DOHH2 (cell line): ENCODE results near the gene STAU1.
"Not testable (repeated sequence)": the region's sequence is repeated elsewhere in the genome, so short reads cannot be mapped to it uniquely, and the experiment has no call there.

Experiments used
- H3F3A ChIP-seq: fragments of 200-600 bp; sonication (generic), shearing (Covaris generic); 2 replicates; pipeline ENCODE4 v1.6.0; 2016; ENCODE audit warnings: antibody characterized with exemption, mild to moderate bottlenecking; ENCODE audit not compliant: control insufficient read depth, insufficient read depth
- H3K27ac ChIP-seq: fragments of 200-600 bp; sonication (generic); 2 replicates; pipeline ENCODE4 v1.5.1; 2014; ENCODE audit warnings: low read depth, mild to moderate bottlenecking, low read length, moderate library complexity
- H3K27me3 ChIP-seq: fragments of 200-600 bp; sonication (generic); 2 replicates; pipeline ENCODE4 v1.6.1; 2014; ENCODE audit warnings: mild to moderate bottlenecking, low read length, mixed read lengths; ENCODE audit not compliant: control insufficient read depth
- H3K36me3 ChIP-seq: fragments of 200-600 bp; sonication (generic); 2 replicates; pipeline ENCODE4 v1.6.1; 2014; ENCODE audit warnings: mild to moderate bottlenecking, low read length, moderate library complexity, mixed read lengths; ENCODE audit not compliant: control insufficient read depth
- H3K4me1 ChIP-seq: fragments of 200-600 bp; sonication (generic); 2 replicates; pipeline ENCODE4 v1.6.1; 2014; ENCODE audit warnings: mild to moderate bottlenecking, low read length, mixed read lengths; ENCODE audit not compliant: control insufficient read depth
- H3K4me2 ChIP-seq: fragments of 200-600 bp; sonication (generic); 2 replicates; pipeline ENCODE4 v1.6.0; 2014; ENCODE audit warnings: mild to moderate bottlenecking, low read length, moderate library complexity
- H3K4me3 ChIP-seq: fragments of 200-600 bp; sonication (generic); 2 replicates; pipeline ENCODE4 v1.5.1; 2014; ENCODE audit warnings: mild to moderate bottlenecking, low read length, mixed read lengths
- H3K79me2 ChIP-seq: fragments of 200-600 bp; sonication (generic); 2 replicates; pipeline ENCODE4 v1.6.1; 2014; ENCODE audit warnings: mild to moderate bottlenecking, low read length, mixed read lengths; ENCODE audit not compliant: control insufficient read depth
- H3K9me2 ChIP-seq: fragments of 200-600 bp; sonication (generic); replicated peaks from 2 replicates; pipeline ENCODE4 v1.6.1; 2014; ENCODE audit warnings: mild to moderate bottlenecking, low read length, mixed read lengths; ENCODE audit not compliant: control insufficient read depth
- H3K9me3 ChIP-seq: fragments of 200-600 bp; sonication (generic); 2 replicates; pipeline ENCODE4 v1.6.1; 2014; ENCODE audit warnings: antibody characterized with exemption, low read length, mixed read lengths; ENCODE audit not compliant: control insufficient read depth, insufficient read depth
- H4K20me1 ChIP-seq: fragments of 200-600 bp; sonication (generic); 2 replicates; pipeline ENCODE4 v1.6.0; 2014; ENCODE audit warnings: low read depth, mild to moderate bottlenecking, antibody characterized with exemption, low read length, moderate library complexity; ENCODE audit not compliant: control insufficient read depth, insufficient read depth
- EZH2phosphoT487 ChIP-seq: fragments of 200-600 bp; sonication (generic); IDR thresholded peaks from 2 replicates; pipeline ENCODE4 v1.6.1; 2017; ENCODE audit warnings: borderline replicate concordance, mild to moderate bottlenecking, antibody characterized with exemption, low read length, moderate library complexity, mixed read lengths
- TF ChIP-seq, protein P1 (sequence below): fragments of 200-600 bp; sonication (generic); IDR thresholded peaks from one replicate; pipeline ENCODE4 v1.5.1; 2014; ENCODE audit warnings: antibody characterized with exemption, mild to moderate bottlenecking, low read depth, low read length; ENCODE audit not compliant: poor library complexity, severe bottlenecking

Gene STAU1

DNA sequence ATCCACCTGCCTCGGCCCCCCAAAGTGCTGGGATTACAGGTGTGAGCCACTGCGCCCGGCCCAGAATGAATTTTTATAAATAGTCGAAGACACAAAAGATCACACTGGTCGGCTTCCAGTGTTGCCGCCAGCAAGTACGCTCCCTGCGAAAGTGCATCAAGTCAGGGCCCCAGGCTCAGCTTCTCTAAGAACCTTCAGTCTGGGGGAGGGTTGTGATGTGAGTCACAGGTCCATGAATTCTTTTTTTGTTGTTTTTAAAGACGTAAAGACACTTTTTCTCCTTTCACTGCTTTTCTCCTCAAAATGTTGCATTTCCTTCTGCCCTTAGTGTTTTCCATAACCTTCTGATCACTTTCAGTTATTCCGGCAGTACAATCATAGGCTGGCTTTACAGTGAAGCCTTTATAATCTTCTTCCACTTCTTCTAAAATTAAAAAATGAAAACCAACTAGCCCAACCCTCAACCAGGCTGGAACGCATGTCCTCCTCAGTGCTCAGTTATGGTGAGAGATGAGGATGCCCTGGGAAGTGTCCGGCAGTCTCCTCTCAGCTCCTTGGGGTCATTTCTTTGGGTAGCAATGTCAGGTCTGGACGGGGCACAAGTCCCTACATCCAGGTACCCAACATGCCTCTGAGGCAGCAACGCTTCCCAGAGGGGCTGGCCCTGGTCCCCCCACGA, 75.4 kb downstream of the STAU1 start:
- Histone ChIP-seq H3K9me3 (no peaks in the 10 kb centered on the region), H3F3A (peaks cover 9% of the 10 kb centered on the region), H3K36me3 (peaks cover 44% of the 10 kb centered on the region), H3K9me2 (no peaks in the 10 kb centered on the region), H3K27me3 (no peaks in the 10 kb centered on the region), H3K4me3 (no peak overlapping the region), H3K27ac (no peak overlapping the region), H4K20me1 (no peaks in the 10 kb centered on the region), H3K4me1 (no peaks in the 10 kb centered on the region), H3K4me2 (no peak overlapping the region), H3K79me2 (no peaks in the 10 kb centered on the region)
- TF ChIP-seq, protein P1, sequence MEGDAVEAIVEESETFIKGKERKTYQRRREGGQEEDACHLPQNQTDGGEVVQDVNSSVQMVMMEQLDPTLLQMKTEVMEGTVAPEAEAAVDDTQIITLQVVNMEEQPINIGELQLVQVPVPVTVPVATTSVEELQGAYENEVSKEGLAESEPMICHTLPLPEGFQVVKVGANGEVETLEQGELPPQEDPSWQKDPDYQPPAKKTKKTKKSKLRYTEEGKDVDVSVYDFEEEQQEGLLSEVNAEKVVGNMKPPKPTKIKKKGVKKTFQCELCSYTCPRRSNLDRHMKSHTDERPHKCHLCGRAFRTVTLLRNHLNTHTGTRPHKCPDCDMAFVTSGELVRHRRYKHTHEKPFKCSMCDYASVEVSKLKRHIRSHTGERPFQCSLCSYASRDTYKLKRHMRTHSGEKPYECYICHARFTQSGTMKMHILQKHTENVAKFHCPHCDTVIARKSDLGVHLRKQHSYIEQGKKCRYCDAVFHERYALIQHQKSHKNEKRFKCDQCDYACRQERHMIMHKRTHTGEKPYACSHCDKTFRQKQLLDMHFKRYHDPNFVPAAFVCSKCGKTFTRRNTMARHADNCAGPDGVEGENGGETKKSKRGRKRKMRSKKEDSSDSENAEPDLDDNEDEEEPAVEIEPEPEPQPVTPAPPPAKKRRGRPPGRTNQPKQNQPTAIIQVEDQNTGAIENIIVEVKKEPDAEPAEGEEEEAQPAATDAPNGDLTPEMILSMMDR = no peak
- no peak for TF ChIP-seq EZH2phosphoT487

DNA sequence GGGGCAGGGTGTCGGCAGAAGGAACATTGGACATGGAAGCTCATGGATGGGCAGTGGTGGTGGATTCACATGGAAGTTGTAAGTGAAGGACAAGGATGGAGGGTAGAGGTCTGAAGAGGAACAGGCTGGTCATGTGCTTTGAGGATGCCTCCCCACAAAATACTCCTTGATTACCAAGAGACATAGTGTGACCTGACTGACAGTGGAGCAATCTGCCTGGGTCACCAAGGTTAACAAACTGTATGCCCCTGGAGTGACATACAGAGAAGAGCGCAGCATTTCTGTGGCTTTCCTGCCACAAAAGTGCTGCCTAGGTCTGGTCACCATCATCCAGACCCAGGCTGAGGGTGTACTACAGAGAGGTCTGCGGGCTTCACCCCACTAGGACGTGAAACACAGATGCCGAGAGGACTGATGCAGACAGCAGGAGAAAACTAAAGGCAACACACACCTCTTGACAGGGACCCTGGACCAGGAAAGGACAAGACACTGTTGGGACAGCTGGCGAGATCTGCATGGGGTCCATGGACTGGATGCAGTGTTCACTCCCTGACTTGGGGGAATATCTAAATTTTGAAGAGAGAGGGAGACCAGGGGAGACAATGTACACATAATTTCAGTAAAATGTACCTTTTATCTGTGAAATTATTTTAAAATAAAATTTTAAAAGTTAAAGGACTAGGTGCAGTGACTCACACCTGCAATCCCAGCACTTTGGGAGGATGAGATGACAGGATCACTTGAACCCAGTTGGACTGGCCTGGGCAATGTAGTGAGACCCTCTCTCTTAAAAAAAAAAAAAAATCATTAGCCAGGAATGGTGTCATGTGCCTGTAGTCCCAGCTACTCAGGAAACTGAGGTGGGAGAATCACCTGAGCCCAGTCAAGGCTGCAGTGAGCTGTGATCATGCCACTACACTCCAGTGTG, 77.1 kb downstream of the STAU1 start:
- no peaks in the 10 kb centered on the region for H3K9me2 ChIP-seq
- H3F3A ChIP-seq = peaks cover 19% of the 10 kb centered on the region
- H3K27ac ChIP-seq = no peak overlapping the region
- H3K9me3 ChIP-seq = no peaks in the 10 kb centered on the region
- no peaks in the 10 kb centered on the region for H3K4me1 ChIP-seq
- no peaks in the 10 kb centered on the region for H4K20me1 ChIP-seq
- H3K4me2 ChIP-seq = no peak overlapping the region
- no peak overlapping the region for H3K4me3 ChIP-seq
- no peak for TF ChIP-seq EZH2phosphoT487
- TF ChIP-seq, protein P1 = no peak
- H3K79me2 ChIP-seq = no peaks in the 10 kb centered on the region
- no peaks in the 10 kb centered on the region for H3K27me3 ChIP-seq
- H3K36me3 ChIP-seq = peaks cover 28% of the 10 kb centered on the region

DNA sequence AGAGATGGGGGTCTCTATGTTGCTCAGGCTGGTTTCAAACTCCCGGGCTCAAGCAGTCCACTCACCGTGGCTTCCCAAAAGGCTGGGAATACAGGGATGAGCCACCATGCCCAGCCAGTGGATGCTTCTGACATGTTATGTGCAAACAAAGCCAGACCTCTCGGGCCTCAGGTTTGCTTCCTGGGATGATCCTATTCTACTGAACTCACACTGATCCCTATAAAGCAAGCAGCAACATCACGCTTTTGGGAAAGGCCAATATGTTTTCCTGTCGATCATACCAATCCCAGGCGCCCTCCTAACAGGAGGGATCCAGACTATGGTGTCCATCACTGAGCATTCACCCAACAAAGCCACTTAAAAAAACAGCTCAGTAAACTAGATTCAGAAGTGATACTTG, 81.8 kb downstream of the STAU1 start:
- Histone ChIP-seq H3K79me2 (no peaks in the 10 kb centered on the region), H3K27me3 (no peaks in the 10 kb centered on the region), H3F3A (peaks cover 42% of the 10 kb centered on the region), H3K9me3 (no peaks in the 10 kb centered on the region), H3K9me2 (no peaks in the 10 kb centered on the region), H3K4me1 (no peaks in the 10 kb centered on the region), H3K4me3 (no peak overlapping the region), H4K20me1 (no peaks in the 10 kb centered on the region), H3K27ac (no peak overlapping the region), H3K4me2 (no peak overlapping the region), H3K36me3 (peaks cover 43% of the 10 kb centered on the region)
- TF ChIP-seq, protein P1 = no peak
- no peak for TF ChIP-seq EZH2phosphoT487

DNA sequence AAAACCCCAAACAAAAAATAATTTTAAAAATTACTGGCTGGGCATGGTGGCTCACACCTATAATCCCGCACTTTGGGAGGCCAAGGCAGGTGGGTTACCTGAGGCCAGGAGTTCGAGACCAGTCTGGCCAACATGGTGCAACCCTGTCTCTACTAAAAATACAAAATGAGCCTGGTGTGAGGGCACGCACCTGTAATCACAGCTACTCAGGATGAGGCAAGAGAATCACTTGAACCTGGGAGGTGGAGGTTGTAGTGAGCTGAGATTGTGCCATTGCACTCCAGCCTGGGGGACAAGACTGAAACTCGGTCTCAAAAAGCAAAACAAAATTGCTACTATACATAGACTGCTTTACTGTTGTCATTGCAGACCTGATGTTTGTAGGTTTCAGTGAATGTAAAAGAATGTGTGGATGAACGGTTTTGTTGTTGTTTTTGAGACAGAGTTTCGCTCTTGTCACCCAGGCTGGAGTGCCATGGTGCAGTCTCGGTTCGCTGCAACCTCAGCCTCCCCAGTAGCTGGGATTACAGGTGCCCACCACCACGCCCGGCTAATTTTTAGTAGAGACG, 83.1 kb downstream of the STAU1 start:
- not testable (repeated sequence) for H3K27ac ChIP-seq, H3K9me2 ChIP-seq, H3K4me3 ChIP-seq, H3K4me1 ChIP-seq, H3K79me2 ChIP-seq, H3K9me3 ChIP-seq, H3K4me2 ChIP-seq, H3K27me3 ChIP-seq, H4K20me1 ChIP-seq
- Histone ChIP-seq H3K36me3 (peaks cover 49% of the 10 kb centered on the region), H3F3A (peaks cover 39% of the 10 kb centered on the region)
